Endodermal cell (in vitro differentiated cells): Measurements from ENCODE around the gene TBC1D2. TPM values are rescaled to one million over a fixed set of nuclear protein-coding genes. Genes with fewer than 3 reads are reported as not detected.
A peak's percentile ranks its signal among the peaks of the same experiment; 100 is the strongest.

ENCODE experiments used
- DNase-seq: peaks from one replicate; pipeline ENCODE4 v3.0.0-alpha.2; 2017
- H3K27ac ChIP-seq: 2 replicates; pipeline ENCODE4 v1.5.1; 2013; ENCODE audit warnings: mild to moderate bottlenecking, low read depth, low read length, moderate library complexity
- H3K27me3 ChIP-seq: 2 replicates; pipeline ENCODE4 v1.6.1; 2013; ENCODE audit warnings: mild to moderate bottlenecking, low read length, moderate library complexity; ENCODE audit not compliant: insufficient read depth, control insufficient read depth, poor library complexity, severe bottlenecking
- H3K36me3 ChIP-seq: 2 replicates; pipeline ENCODE4 v1.7.0; 2013; ENCODE audit warnings: mild to moderate bottlenecking, low read length, moderate library complexity; ENCODE audit not compliant: control insufficient read depth, insufficient read depth
- H3K4me1 ChIP-seq: one replicate; pipeline ENCODE4 v1.7.0; 2013; ENCODE audit warnings: low read length; ENCODE audit not compliant: control insufficient read depth, insufficient read depth
- H3K4me3 ChIP-seq: 2 replicates; pipeline ENCODE4 v1.5.1; 2013; ENCODE audit warnings: mild to moderate bottlenecking, low read length, moderate library complexity
- H3K9ac ChIP-seq: 2 replicates; pipeline ENCODE4 v1.6.1; 2013; ENCODE audit warnings: mild to moderate bottlenecking, low read length, moderate library complexity; ENCODE audit not compliant: poor library complexity, severe bottlenecking; ENCODE audit errors: extremely low read depth
- H3K9me3 ChIP-seq: 2 replicates; pipeline ENCODE4 v1.6.1; 2013; ENCODE audit warnings: mild to moderate bottlenecking, low read length, moderate library complexity; ENCODE audit not compliant: control insufficient read depth
- H3K27ac Mint-ChIP-seq: 2 replicates; pipeline ENCODE4 v1.8.0; 2020; ENCODE audit warnings: mixed read lengths
- H3K27me3 Mint-ChIP-seq: 2 replicates; pipeline ENCODE4 v1.8.0; 2021; ENCODE audit warnings: mild to moderate bottlenecking, mixed read lengths; ENCODE audit not compliant: insufficient read depth
- H3K36me3 Mint-ChIP-seq: 2 replicates; pipeline ENCODE4 v1.8.0; 2020; ENCODE audit warnings: low read depth, mixed read lengths
- H3K4me1 Mint-ChIP-seq: 2 replicates; pipeline ENCODE4 v1.8.0; 2020; ENCODE audit warnings: mixed read lengths
- H3K4me3 Mint-ChIP-seq: 2 replicates; pipeline ENCODE4 v1.8.0; 2020; ENCODE audit warnings: mild to moderate bottlenecking, moderate library complexity, mixed read lengths
- H3K9me3 Mint-ChIP-seq: 2 replicates; pipeline ENCODE4 v1.8.0; 2020; ENCODE audit warnings: mild to moderate bottlenecking, mixed read lengths
- WGBS, 2 experiments: methylation state at CpG; one replicate each; pipeline versions ENCODE4 v1.1.5 to v1.1.7; 2013; ENCODE audit warnings: missing lambda C conversion rate in 2 of 2, mixed read lengths in 1 of 2; ENCODE audit not compliant: insufficient coverage in 1 of 2, insufficient read length in 1 of 2; 5-methylcytosine and 5-hydroxymethylcytosine counted together
- total RNA-seq, 2 donors: library from RNA; stranded (reverse); fragmentation: NEBNext Ultra II Directional in 1 of 2; extraction: Animal tissue kit (Norgen Biotek cat#: 25700) in 1 of 2; gene quantifications; 2 replicates in 1 of 2; 3 replicates in 1 of 2; pipeline ENCODE4 v1.2.1, GENCODE V29; 2021
- TF ChIP-seq, protein P1 (sequence below): fragments of 200-600 bp; sonication (generic); conservative IDR thresholded peaks from 2 replicates; pipeline ENCODE4 v1.5.0; 2021; ENCODE audit warnings: antibody characterized with exemption, mild to moderate bottlenecking

The TBC1D2 gene
- total RNA-seq, 2 donors from 2014 or later: 8.1 to 10.4 TPM

DNA sequence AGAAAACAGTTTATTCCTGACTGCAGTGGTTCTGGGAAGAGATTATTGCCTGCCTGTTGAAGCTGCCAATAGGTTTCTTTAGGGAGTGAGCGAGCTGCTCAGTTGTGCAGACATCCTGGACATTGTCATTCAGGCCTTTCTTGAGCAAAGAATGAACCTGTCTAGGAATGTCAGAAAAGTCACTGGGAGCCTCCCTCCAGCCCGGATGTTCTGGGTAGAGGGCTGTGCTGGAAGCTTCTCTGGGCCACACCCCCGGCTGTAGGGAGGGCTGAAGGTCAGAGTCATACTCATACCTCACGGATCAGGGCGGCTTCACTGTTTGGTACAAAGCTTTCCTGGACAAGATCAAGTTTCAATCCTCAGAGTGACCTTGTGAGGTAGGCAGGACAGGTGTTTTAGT lies 33.4 kb upstream of the TBC1D2 start:
- peaks cover 7% of the 10 kb centered on the region for H3K4me1 Mint-ChIP-seq
- peak overlapping the region; percentile 95 for H3K27ac ChIP-seq
- no peaks in the 10 kb centered on the region for H3K4me1 ChIP-seq
- DNase-seq: peak; percentile 49
- no peak overlapping the region for H3K4me3 ChIP-seq
- no peak overlapping the region for H3K27ac Mint-ChIP-seq
- TF ChIP-seq, protein P1, sequence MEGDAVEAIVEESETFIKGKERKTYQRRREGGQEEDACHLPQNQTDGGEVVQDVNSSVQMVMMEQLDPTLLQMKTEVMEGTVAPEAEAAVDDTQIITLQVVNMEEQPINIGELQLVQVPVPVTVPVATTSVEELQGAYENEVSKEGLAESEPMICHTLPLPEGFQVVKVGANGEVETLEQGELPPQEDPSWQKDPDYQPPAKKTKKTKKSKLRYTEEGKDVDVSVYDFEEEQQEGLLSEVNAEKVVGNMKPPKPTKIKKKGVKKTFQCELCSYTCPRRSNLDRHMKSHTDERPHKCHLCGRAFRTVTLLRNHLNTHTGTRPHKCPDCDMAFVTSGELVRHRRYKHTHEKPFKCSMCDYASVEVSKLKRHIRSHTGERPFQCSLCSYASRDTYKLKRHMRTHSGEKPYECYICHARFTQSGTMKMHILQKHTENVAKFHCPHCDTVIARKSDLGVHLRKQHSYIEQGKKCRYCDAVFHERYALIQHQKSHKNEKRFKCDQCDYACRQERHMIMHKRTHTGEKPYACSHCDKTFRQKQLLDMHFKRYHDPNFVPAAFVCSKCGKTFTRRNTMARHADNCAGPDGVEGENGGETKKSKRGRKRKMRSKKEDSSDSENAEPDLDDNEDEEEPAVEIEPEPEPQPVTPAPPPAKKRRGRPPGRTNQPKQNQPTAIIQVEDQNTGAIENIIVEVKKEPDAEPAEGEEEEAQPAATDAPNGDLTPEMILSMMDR: no peak
- no peaks in the 10 kb centered on the region for H3K27me3 ChIP-seq
- H3K9me3 Mint-ChIP-seq: no peaks in the 10 kb centered on the region
- no peak overlapping the region for H3K9ac ChIP-seq
- WGBS, 2 experiments: 75 to 90% methylated on average over 5 of the region's 5 CpGs
- no peaks in the 10 kb centered on the region for H3K36me3 Mint-ChIP-seq
- H3K4me3 Mint-ChIP-seq: no peak overlapping the region
- H3K36me3 ChIP-seq: no peaks in the 10 kb centered on the region
- H3K9me3 ChIP-seq: no peaks in the 10 kb centered on the region
- H3K27me3 Mint-ChIP-seq: no peaks in the 10 kb centered on the region

DNA sequence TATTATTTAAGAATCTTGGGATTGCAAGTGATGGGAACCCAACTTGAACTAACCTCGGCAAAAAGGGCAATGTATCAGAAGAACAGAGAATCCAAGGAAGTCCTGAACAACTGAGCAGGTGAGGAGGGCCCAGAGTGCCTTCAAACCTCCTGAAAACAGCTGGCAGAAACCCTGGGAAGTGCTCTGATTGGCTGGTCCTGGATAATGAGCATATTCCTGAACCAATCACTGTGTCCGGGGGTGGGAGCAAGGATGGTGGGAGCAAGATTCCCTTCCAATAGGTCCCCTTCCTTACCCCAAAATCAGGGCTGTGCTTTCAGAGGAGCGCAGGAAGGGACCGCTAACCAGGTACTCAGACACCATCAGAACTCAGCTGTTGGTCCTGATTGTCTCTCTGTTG lies 31.9 kb upstream of the TBC1D2 start:
- Mint-ChIP-seq H3K4me1 (peaks cover 11% of the 10 kb centered on the region), H3K27me3 (no peaks in the 10 kb centered on the region), H3K4me3 (no peak overlapping the region), H3K27ac (no peak overlapping the region), H3K36me3 (no peaks in the 10 kb centered on the region), H3K9me3 (no peaks in the 10 kb centered on the region)
- WGBS, 2 experiments: 91 to 100% methylated on average over 4 of the region's 4 CpGs
- H3K9ac ChIP-seq: no peak overlapping the region
- no peaks in the 10 kb centered on the region for H3K4me1 ChIP-seq
- H3K36me3 ChIP-seq: no peaks in the 10 kb centered on the region
- H3K9me3 ChIP-seq: no peaks in the 10 kb centered on the region
- H3K27ac ChIP-seq: no peak overlapping the region
- H3K4me3 ChIP-seq: no peak overlapping the region
- H3K27me3 ChIP-seq: no peaks in the 10 kb centered on the region
- peak; percentile 90 for DNase-seq
- TF ChIP-seq, protein P1: no peak

DNA sequence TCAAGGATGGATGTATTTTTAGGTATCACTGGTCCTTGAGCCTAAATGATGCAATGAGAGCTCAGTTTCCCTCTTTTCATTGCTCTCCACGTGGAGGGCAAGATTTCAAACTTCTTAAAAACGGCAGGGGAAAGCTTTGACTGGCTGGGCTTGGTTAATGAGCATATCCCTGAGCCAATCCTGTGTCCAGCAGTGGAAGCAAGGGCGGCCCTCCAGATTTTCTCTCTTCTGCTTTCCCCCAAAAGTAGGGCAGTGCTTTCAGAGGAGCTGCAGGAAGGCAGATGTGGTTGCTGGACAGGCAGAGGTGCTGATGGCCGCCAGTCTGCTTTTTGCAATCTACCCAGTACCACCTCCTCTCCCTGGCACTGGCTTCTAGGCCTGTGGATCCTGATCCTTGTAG lies 30.0 kb upstream of the TBC1D2 start:
- Histone ChIP-seq H3K9ac (no peak overlapping the region), H3K36me3 (no peaks in the 10 kb centered on the region), H3K4me3 (no peak overlapping the region), H3K27me3 (no peaks in the 10 kb centered on the region), H3K27ac (no peak overlapping the region), H3K4me1 (peaks cover 10% of the 10 kb centered on the region), H3K9me3 (no peaks in the 10 kb centered on the region)
- H3K36me3 Mint-ChIP-seq: no peaks in the 10 kb centered on the region
- TF ChIP-seq, protein P1: no peak
- H3K4me3 Mint-ChIP-seq: no peak overlapping the region
- DNase-seq: peak; percentile 57
- H3K9me3 Mint-ChIP-seq: no peaks in the 10 kb centered on the region
- no peak overlapping the region for H3K27ac Mint-ChIP-seq
- 86 to 88% methylated on average over 4 of the region's 4 CpGs for WGBS, 2 experiments
- peaks cover 26% of the 10 kb centered on the region for H3K4me1 Mint-ChIP-seq
- H3K27me3 Mint-ChIP-seq: no peaks in the 10 kb centered on the region
